ENCODE data around the gene THAP5.
A peak's percentile ranks its signal among the peaks of the same experiment; 100 is the strongest.

Gene THAP5

GRCh38 chr7:108528183-108528712, 41.3 kb downstream of the THAP5 start:
- DNase-seq, result no peak

DNA sequence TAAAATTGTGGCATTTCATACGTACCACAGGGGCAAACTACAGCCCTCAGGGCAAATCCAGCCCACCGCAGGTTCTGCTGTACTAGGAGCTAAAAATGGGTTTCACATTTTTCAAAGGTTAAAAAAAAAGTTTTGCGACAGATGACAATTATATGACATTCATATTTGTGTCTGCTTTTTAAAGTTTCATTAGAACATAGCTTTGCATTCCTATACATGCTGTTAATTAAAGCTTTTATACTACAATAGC, 42.8 kb downstream of the THAP5 start:
- DNase-seq, result no peak

DNA sequence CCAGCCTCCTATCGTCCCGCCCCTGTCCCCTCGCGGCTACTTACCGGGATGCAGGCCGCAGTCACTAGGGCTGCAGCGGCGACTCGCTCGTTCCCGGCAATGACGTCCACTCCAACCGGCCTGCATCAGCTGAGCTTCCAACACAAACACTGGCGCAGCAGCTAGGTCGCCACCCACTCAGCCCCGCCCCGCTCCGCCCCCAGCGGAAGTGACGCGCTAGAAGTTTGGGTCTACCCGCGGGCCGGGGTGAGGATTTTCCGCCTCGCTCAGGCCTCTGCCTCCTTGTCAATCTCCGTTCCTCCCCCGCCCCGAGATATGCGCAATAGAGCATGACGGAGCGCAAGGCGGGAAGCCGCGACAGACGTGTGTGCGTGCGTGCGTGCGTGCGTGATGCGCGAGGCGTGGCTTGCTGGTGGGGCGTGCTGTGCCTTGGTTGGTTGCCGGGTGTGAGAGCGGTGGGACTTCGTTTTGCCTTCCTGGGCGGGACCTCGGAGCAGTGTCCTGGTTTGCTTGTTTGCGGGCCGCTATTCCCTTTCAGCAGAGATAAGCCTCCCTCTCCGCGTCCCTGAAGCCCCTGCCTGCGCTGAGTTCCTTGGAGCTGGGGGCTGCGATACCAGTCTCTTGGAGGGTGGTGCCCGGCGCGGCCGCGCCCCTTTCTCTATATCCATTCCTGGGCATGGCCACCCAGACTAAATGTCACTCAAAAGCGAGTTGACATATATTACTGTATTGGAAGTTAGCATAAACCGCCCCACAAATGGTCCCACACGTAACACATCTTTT, 43.3 kb downstream of the THAP5 start, which contains the start of gene PNPLA8:
PNPLA8 (minus strand) TSS at position 151 of the 783 bp plus-strand sequence. CDS start 10,644 bp downstream, outside the sequence.
- DNase-seq, result peak; percentile 100

DNA sequence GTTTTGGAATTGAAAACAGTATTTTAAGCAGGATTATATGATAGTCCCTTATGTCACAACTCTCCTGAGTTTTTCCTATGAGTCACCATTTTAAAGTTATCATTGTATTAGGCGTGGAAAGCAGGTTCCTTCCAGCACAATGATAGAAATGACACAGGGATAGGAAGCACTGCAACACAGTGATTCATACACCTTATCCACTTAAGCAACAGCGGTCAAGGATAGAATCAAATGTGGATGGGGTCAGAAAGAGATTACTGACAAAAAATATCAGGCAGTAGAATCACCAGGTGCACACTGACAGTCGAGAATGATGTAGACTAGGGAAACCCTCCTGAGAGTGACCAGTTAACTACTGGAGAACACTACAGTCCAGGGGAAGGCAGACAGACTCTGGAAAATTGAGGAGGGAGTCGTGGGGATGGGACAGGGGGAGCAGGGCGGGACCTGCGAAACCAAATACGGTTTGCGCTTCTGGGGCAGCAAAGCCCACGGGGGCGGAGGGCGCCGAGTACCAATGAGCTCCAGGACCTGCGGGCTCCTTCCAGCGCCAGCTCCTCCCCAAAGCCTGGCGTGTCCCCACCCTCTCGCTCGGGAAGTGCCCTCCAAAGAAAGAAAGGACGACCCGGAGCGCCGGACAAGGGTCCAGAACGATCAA, 44.0 kb downstream of the THAP5 start:
- DNase-seq, result peak; percentile 47

GRCh38 chr7:108522780-108523179, 46.7 kb downstream of the THAP5 start:
- DNase-seq, result no peak

- no peak for DNase-seq
These were observed 51.6 kb downstream of the THAP5 start for GRCh38 chr7:108517951-108518350.

- DNase-seq, result no peak
These were observed 53.9 kb downstream of the THAP5 start for GRCh38 chr7:108515630-108516029.

GRCh38 chr7:108515013-108515412, 54.5 kb downstream of the THAP5 start:
- no peak for DNase-seq
